PC-9 (cell line): ENCODE data around the gene NPW. TPM values are rescaled to one million over a fixed set of nuclear protein-coding genes. Genes with fewer than 3 reads are reported as not detected.
A peak's percentile ranks its signal among the peaks of the same experiment; 100 is the strongest.

Experiments
- BruUV-seq: library from RNA; stranded (reverse); fragments of 400-500 nt; replicated peaks from 2 replicates; lab custom pipeline; 2021; lab: Mats Ljungman, UMichigan
- CTCF ChIA-PET: fragments of 300-600 bp; sonication (Branson Sonifier 250); formaldehyde crosslinking; loops from one replicate; lab custom pipeline; 2022; ENCODE audit warnings: antibody characterized with exemption; lab: Charles Lee
- POLR2A ChIA-PET: fragments of 300-600 bp; sonication (Branson Sonifier 250); formaldehyde crosslinking; loops from one replicate; lab custom pipeline; 2022; ENCODE audit warnings: antibody characterized with exemption; ENCODE audit not compliant: unreplicated experiment; lab: Charles Lee
- DNase-seq, 2 experiments: peaks; one replicate each; pipeline versions ENCODE4 v3.0.0 to v3.0.0-alpha.2; 2015 to 2022; ENCODE audit warnings: mixed read lengths in 1 of 2
- H2AFZ ChIP-seq: fragments of 200-600 bp; sonication (generic); 2 replicates; pipeline ENCODE4 v1.8.1; 2017; ENCODE audit warnings: antibody characterized with exemption
- H3F3A ChIP-seq: fragments of 200-600 bp; sonication (generic); 2 replicates; pipeline ENCODE4 v1.8.1; 2017; ENCODE audit warnings: antibody characterized with exemption, mild to moderate bottlenecking, low read depth; ENCODE audit not compliant: insufficient read depth
- H3K27ac ChIP-seq: fragments of 200-600 bp; sonication (generic); 2 replicates; pipeline ENCODE4 v1.6.1; 2016; ENCODE audit warnings: mixed run types
- H3K27me3 ChIP-seq: fragments of 200-600 bp; sonication (generic); 2 replicates; pipeline ENCODE4 v1.6.1; 2016; ENCODE audit warnings: low read depth, mixed run types; ENCODE audit not compliant: insufficient read depth
- H3K36me3 ChIP-seq: fragments of 200-600 bp; sonication (generic); 2 replicates; pipeline ENCODE4 v1.6.1; 2016; ENCODE audit warnings: low read depth, mixed run types
- H3K4me1 ChIP-seq: fragments of 200-600 bp; sonication (generic); replicated peaks from 2 replicates; pipeline ENCODE4 v1.6.1; 2016; ENCODE audit warnings: mixed run types; ENCODE audit not compliant: insufficient read depth
- H3K4me2 ChIP-seq: fragments of 200-600 bp; sonication (generic); 2 replicates; pipeline ENCODE4 v1.6.1; 2017; ENCODE audit warnings: mixed run types
- H3K4me3 ChIP-seq: fragments of 200-600 bp; sonication (generic); 2 replicates; pipeline ENCODE4 v1.6.1; 2016; ENCODE audit warnings: mixed run types
- H3K79me2 ChIP-seq: fragments of 200-600 bp; sonication (generic); 2 replicates; pipeline ENCODE4 v1.6.1; 2017; ENCODE audit warnings: low read depth, mixed run types
- H3K9me2 ChIP-seq: fragments of 200-600 bp; sonication (generic); 2 replicates; pipeline ENCODE4 v1.8.1; 2017; ENCODE audit warnings: mild to moderate bottlenecking; ENCODE audit not compliant: insufficient read depth
- H3K9me3 ChIP-seq: fragments of 200-600 bp; sonication (generic); 2 replicates; pipeline ENCODE4 v1.8.1; 2016; ENCODE audit warnings: low read depth; ENCODE audit not compliant: insufficient read depth
- H4K20me1 ChIP-seq: fragments of 200-600 bp; sonication (generic); 2 replicates; pipeline ENCODE4 v1.8.1; 2017; ENCODE audit not compliant: insufficient read depth
- CTCF ChIP-seq: fragments of 200-600 bp; sonication (generic); conservative IDR thresholded peaks from 2 replicates; pipeline ENCODE4 v1.6.1; 2017; ENCODE audit warnings: mixed run types, antibody characterized with exemption, mild to moderate bottlenecking, moderate library complexity
- EZH2 ChIP-seq: fragments of 200-600 bp; sonication (generic); IDR thresholded peaks from 2 replicates; pipeline ENCODE4 v1.8.0; 2017; ENCODE audit warnings: antibody characterized with exemption, low read depth
- intact Hi-C: fragments of 100-400 bp; cut with micrococcal nuclease; formaldehyde crosslinking; loops from one replicate; pipeline ENCODE4 v1.10.0; 2022; ENCODE audit not compliant: unreplicated experiment
- total RNA-seq: library from RNA; stranded (reverse); gene quantifications from 2 replicates; pipeline ENCODE4 v1.2.3, GENCODE V29; 2021

Gene NPW
- total RNA-seq, 1 experiment from 2014 or later: 4.0 TPM

GRCh38 chr16:2042986-2043666 is 23.5 kb downstream of the NPW start:
- Histone ChIP-seq H4K20me1 (no peaks in the 10 kb centered on the region), H3K4me3 (no peak overlapping the region), H3K79me2 (peaks cover 10% of the 10 kb centered on the region), H3F3A (peaks cover 38% of the 10 kb centered on the region), H3K9me3 (no peaks in the 10 kb centered on the region), H3K27ac (no peak overlapping the region), H3K36me3 (no peaks in the 10 kb centered on the region), H3K27me3 (no peaks in the 10 kb centered on the region), H3K4me1 (peaks cover 53% of the 10 kb centered on the region), H3K9me2 (no peaks in the 10 kb centered on the region), H3K4me2 (peak overlapping the region; percentile 42; the same call in 1 of the 2 replicates), H2AFZ (no peak overlapping the region)
- intact Hi-C loops: loop anchor here (1.0 to 10.0 kb wide), 3 partner anchors 8 to 562 kb away; no protein-coding TSS in a partner anchor
- BruUV-seq: no TSS peak
- peak in 1 of 2 experiments; percentile 79 for DNase-seq
- ChIA-PET CTCF (interaction anchor here (0.6 kb wide), 1 partner anchor 97 kb away, joined by 4 read pairs; no protein-coding TSS in a partner anchor), POLR2A (interaction anchor here (0.5 to 0.6 kb wide), 2 partner anchors 35 to 64 kb away, joined by 3 read pairs; no protein-coding TSS in a partner anchor)
- no peak for TF ChIP-seq EZH2
- TF ChIP-seq CTCF: no peak

GRCh38 chr16:2043667-2044451 is 24.3 kb downstream of the NPW start:
- Histone ChIP-seq H3F3A (peaks cover 42% of the 10 kb centered on the region), H3K4me1 (peaks cover 56% of the 10 kb centered on the region), H3K36me3 (no peaks in the 10 kb centered on the region), H3K9me3 (no peaks in the 10 kb centered on the region), H2AFZ (no peak overlapping the region), H3K4me2 (no peak overlapping the region), H4K20me1 (no peaks in the 10 kb centered on the region), H3K9me2 (no peaks in the 10 kb centered on the region), H3K4me3 (no peak overlapping the region), H3K79me2 (peaks cover 18% of the 10 kb centered on the region), H3K27me3 (no peaks in the 10 kb centered on the region), H3K27ac (no peak overlapping the region)
- ChIA-PET CTCF (interaction anchor here (0.6 kb wide), 2 partner anchors 47 to 96 kb away, joined by 4 to 6 read pairs; no protein-coding TSS in a partner anchor), POLR2A (interaction anchor here (0.5 to 0.6 kb wide), 2 partner anchors 36 to 65 kb away, joined by 3 read pairs; no protein-coding TSS in a partner anchor)
- no peak for DNase-seq
- intact Hi-C loops: loop anchor here (1.0 to 10.0 kb wide), 3 partner anchors 9 to 561 kb away; no protein-coding TSS in a partner anchor
- TF ChIP-seq EZH2: no peak
- BruUV-seq: no TSS peak

- CTCF ChIA-PET: interaction anchor here (0.7 kb wide), 1 partner anchor 103 kb away, joined by 3 read pairs; no protein-coding TSS in a partner anchor
- no peaks in the 10 kb centered on the region for H3K27me3 ChIP-seq
- no peak overlapping the region for H2AFZ ChIP-seq
- no TSS peak for BruUV-seq
- H3K79me2 ChIP-seq: peaks cover 25% of the 10 kb centered on the region
- H3K9me3 ChIP-seq: no peaks in the 10 kb centered on the region
- no peaks in the 10 kb centered on the region for H3K9me2 ChIP-seq
- no peak overlapping the region for H3K27ac ChIP-seq
- H4K20me1 ChIP-seq: no peaks in the 10 kb centered on the region
- POLR2A ChIA-PET: no interaction called here
- H3K4me2 ChIP-seq: no peak overlapping the region
- TF ChIP-seq CTCF (no peak), EZH2 (no peak)
- intact Hi-C loops: loop anchor here (10.0 kb wide), 1 partner anchor 560 kb away; no protein-coding TSS in a partner anchor
- peaks cover 42% of the 10 kb centered on the region for H3F3A ChIP-seq
- H3K4me3 ChIP-seq: no peak overlapping the region
- no peak for DNase-seq
- H3K36me3 ChIP-seq: no peaks in the 10 kb centered on the region
- peaks cover 57% of the 10 kb centered on the region for H3K4me1 ChIP-seq
Observed at GRCh38 chr16:2044541-2044940, 25.0 kb downstream of the NPW start.
